Fibroblast of lung (primary cell): ENCODE data around the gene PPP1CB. TPM values are rescaled to one million over a fixed set of nuclear protein-coding genes. Genes with fewer than 3 reads are reported as not detected.
A peak's percentile ranks its signal among the peaks of the same experiment; 100 is the strongest.

Experiments
- DNase-seq, 2 donors: peaks; one replicate each; pipeline versions ENCODE4 v3.0.0 to v3.0.0-alpha.2; 2010; ENCODE audit warnings: low read depth in 2 of 2
- H2AFZ ChIP-seq: 2 replicates; pipeline ENCODE4 v1.5.1; 2012; ENCODE audit warnings: low read length, control low read depth, inconsistent platforms
- H3K27ac ChIP-seq: 2 replicates; pipeline ENCODE4 v1.5.1; 2011; ENCODE audit warnings: low read length, control low read depth; ENCODE audit not compliant: insufficient read depth
- H3K27me3 ChIP-seq: 2 replicates; pipeline ENCODE4 v1.5.1; 2011; ENCODE audit warnings: mild to moderate bottlenecking, low read length; ENCODE audit not compliant: control insufficient read depth, insufficient read depth
- H3K36me3 ChIP-seq: 2 replicates; pipeline ENCODE4 v1.5.1; 2011; ENCODE audit warnings: low read length; ENCODE audit not compliant: control insufficient read depth, insufficient read depth
- H3K4me1 ChIP-seq: 2 replicates; pipeline ENCODE4 v1.5.1; 2011; ENCODE audit warnings: low read length; ENCODE audit not compliant: control insufficient read depth, insufficient read depth; ENCODE audit errors: extremely low read depth
- H3K4me2 ChIP-seq: 2 replicates; pipeline ENCODE4 v1.5.1; 2011; ENCODE audit warnings: low read length, control low read depth; ENCODE audit not compliant: insufficient read depth; ENCODE audit errors: extremely low read depth
- H3K4me3 ChIP-seq, 4 experiments: fragments of 200-600 bp in 1 of 4; sonication (generic) in 1 of 4; replicated peaks in 1 of 4; 2 replicates each; pipeline ENCODE4 v1.5.1; 2011 to 2016; ENCODE audit warnings: low read length in 4 of 4, low read depth in 3 of 4, mild to moderate bottlenecking in 3 of 4, control low read depth in 2 of 4, inconsistent platforms in 1 of 4, mixed read lengths in 1 of 4; ENCODE audit not compliant: insufficient read depth in 1 of 4; ENCODE audit errors: control extremely low read depth in 1 of 4
- H3K79me2 ChIP-seq: 2 replicates; pipeline ENCODE4 v1.5.1; 2012; ENCODE audit warnings: mild to moderate bottlenecking, low read length, inconsistent platforms; ENCODE audit not compliant: control insufficient read depth, insufficient read depth
- H3K9ac ChIP-seq: 2 replicates; pipeline ENCODE4 v1.5.1; 2011; ENCODE audit warnings: mild to moderate bottlenecking, low read length, control low read depth; ENCODE audit not compliant: insufficient read depth
- H3K9me3 ChIP-seq: 2 replicates; pipeline ENCODE4 v1.5.1; 2012; ENCODE audit warnings: low read depth, low read length; ENCODE audit not compliant: control insufficient read depth, insufficient read depth
- H4K20me1 ChIP-seq: 2 replicates; pipeline ENCODE4 v1.5.1; 2011; ENCODE audit warnings: low read length; ENCODE audit not compliant: control insufficient read depth, insufficient read depth; ENCODE audit errors: extremely low read depth
- EZH2 ChIP-seq: IDR thresholded peaks from 2 replicates; pipeline ENCODE4 v1.5.1; 2012; ENCODE audit warnings: low read length, control low read depth, mild to moderate bottlenecking; ENCODE audit errors: missing control alignments
- polyA plus RNA-seq, 2 donors: library from polyadenylated mRNA; depleted of rRNA in 1 of 2; stranded (reverse) in 1 of 2; unstranded in 1 of 2; fragments of >200 nt; gene quantifications; 2 replicates each; pipeline ENCODE4 v1.2.1, GENCODE V29; 2011 to 2012; ENCODE audit warnings: missing spikeins in 1 of 2
- total RNA-seq: library from RNA; depleted of rRNA; stranded (reverse); fragments of >200 nt; gene quantifications from 2 replicates; pipeline ENCODE4 v1.2.1, GENCODE V29; 2014
- TF ChIP-seq, protein P1 (sequence below), 2 donors: IDR thresholded peaks in 1 of 2; conservative IDR thresholded peaks in 1 of 2; 1 replicate in 1 of 2; 2 replicates in 1 of 2; pipeline ENCODE4 v1.5.1; 2011 to 2012; ENCODE audit warnings: low read length in 2 of 2, control low read depth in 1 of 2, inconsistent platforms in 1 of 2, low read depth in 1 of 2, mild to moderate bottlenecking in 1 of 2

Gene PPP1CB
- total and polyA plus RNA-seq, 2 donors (not counting 1 experiment from before 2014, with no cell fraction given), result 172 to 179 TPM

DNA sequence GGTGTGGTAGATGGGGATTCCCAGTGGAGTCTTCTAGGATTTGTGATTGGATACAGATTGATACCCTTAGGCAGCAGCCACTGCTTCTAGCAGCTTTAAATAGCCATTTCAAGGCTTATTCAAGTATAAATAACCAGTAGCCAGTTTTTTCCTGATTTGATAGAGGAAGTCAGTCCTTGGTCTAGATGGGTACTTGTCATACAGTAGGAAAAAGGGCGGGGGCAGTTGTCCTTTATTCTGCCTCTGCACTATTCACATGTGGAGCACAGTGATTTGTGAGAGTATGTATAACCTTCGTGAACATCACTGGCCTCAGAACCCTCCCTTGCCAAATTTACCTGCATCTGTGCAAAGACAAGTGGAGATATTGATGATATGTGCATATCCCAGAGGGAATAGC, 6.8 kb downstream of the PPP1CB start:
- no peak for DNase-seq
- Histone ChIP-seq H3K4me2 (no peak overlapping the region), H3K4me3 (no peak overlapping the region), H3K36me3 (peaks cover 4% of the 10 kb centered on the region), H3K9me3 (no peaks in the 10 kb centered on the region), H3K79me2 (peaks cover 100% of the 10 kb centered on the region), H4K20me1 (peaks cover 24% of the 10 kb centered on the region), H3K9ac (no peak overlapping the region), H3K4me1 (peaks cover 15% of the 10 kb centered on the region), H3K27me3 (no peaks in the 10 kb centered on the region), H2AFZ (no peak overlapping the region), H3K27ac (no peak overlapping the region)
- TF ChIP-seq EZH2, result no peak
- TF ChIP-seq, protein P1, sequence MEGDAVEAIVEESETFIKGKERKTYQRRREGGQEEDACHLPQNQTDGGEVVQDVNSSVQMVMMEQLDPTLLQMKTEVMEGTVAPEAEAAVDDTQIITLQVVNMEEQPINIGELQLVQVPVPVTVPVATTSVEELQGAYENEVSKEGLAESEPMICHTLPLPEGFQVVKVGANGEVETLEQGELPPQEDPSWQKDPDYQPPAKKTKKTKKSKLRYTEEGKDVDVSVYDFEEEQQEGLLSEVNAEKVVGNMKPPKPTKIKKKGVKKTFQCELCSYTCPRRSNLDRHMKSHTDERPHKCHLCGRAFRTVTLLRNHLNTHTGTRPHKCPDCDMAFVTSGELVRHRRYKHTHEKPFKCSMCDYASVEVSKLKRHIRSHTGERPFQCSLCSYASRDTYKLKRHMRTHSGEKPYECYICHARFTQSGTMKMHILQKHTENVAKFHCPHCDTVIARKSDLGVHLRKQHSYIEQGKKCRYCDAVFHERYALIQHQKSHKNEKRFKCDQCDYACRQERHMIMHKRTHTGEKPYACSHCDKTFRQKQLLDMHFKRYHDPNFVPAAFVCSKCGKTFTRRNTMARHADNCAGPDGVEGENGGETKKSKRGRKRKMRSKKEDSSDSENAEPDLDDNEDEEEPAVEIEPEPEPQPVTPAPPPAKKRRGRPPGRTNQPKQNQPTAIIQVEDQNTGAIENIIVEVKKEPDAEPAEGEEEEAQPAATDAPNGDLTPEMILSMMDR (conservative IDR thresholded peaks at IDR 0.05 in 1 of 2, IDR thresholded peaks at IDR 0.05 in 1 of 2; ENCODE audit: low read depth in 1 of 2, low read length in 2 of 2), result no peak

GRCh38 chr2:28761420-28761819, 9.8 kb downstream of the PPP1CB start:
- TF ChIP-seq, protein P1 (conservative IDR thresholded peaks at IDR 0.05 in 1 of 2, IDR thresholded peaks at IDR 0.05 in 1 of 2; ENCODE audit: low read depth in 1 of 2, low read length in 2 of 2), result no peak
- no peak for TF ChIP-seq EZH2
- Histone ChIP-seq H3K27me3 (no peaks in the 10 kb centered on the region), H3K36me3 (peaks cover 4% of the 10 kb centered on the region), H3K4me2 (no peak overlapping the region), H3K9ac (no peak overlapping the region), H3K4me1 (peaks cover 8% of the 10 kb centered on the region), H3K27ac (no peak overlapping the region), H2AFZ (no peak overlapping the region), H3K79me2 (peaks cover 100% of the 10 kb centered on the region), H3K4me3 (no peak overlapping the region), H3K9me3 (no peaks in the 10 kb centered on the region), H4K20me1 (peaks cover 20% of the 10 kb centered on the region)
- no peak for DNase-seq

- no peaks in the 10 kb centered on the region for H3K27me3 ChIP-seq
- H4K20me1 ChIP-seq, result peaks cover 13% of the 10 kb centered on the region
- H3K4me2 ChIP-seq, result no peak overlapping the region
- H2AFZ ChIP-seq, result no peak overlapping the region
- H3K9me3 ChIP-seq, result no peaks in the 10 kb centered on the region
- H3K36me3 ChIP-seq, result peaks cover 2% of the 10 kb centered on the region
- no peak for TF ChIP-seq EZH2
- TF ChIP-seq, protein P1 (conservative IDR thresholded peaks at IDR 0.05 in 1 of 2, IDR thresholded peaks at IDR 0.05 in 1 of 2; ENCODE audit: low read depth in 1 of 2, low read length in 2 of 2), result no peak
- DNase-seq, result peak in 1 of 2 donors; percentile 47
- no peaks in the 10 kb centered on the region for H3K4me1 ChIP-seq
- H3K27ac ChIP-seq, result no peak overlapping the region
- H3K9ac ChIP-seq, result no peak overlapping the region
- H3K4me3 ChIP-seq, result no peak overlapping the region
- H3K79me2 ChIP-seq, result peaks cover 99% of the 10 kb centered on the region
Observed at GRCh38 chr2:28764909-28765711, 13.5 kb downstream of the PPP1CB start.
